GM10266 (cell line): ENCODE data around the gene UTP4.

Source experiments
- DNase-seq: peaks from one replicate; pipeline ENCODE4 v3.0.0; 2012; ENCODE audit errors: extremely low spot score
- TF ChIP-seq, protein P1 (sequence below): IDR thresholded peaks from 2 replicates; pipeline ENCODE4 v1.5.1; 2012; ENCODE audit warnings: mild to moderate bottlenecking, low read depth; ENCODE audit not compliant: control insufficient read depth, insufficient read depth; ENCODE audit errors: missing control alignments

Gene UTP4

DNA sequence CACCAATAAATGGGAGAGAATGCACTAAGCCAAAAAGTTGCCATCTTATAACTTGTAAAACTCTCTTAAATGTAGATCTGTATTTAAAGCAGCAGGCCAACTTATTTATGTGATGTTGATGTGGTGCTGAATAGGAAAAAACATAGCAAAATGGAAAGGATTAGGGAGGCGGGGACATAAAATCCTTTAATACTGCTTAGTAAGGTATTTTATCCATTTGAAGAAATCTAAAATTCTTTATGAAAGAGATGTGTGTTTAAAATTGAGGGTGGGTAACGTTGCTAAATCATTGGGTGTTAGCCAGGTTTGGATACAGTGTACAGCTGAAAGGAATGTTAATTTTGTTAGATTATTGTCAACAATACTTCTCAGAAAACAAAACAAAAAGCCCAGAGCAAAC, 68.8 kb downstream of the UTP4 start:
- TF ChIP-seq, protein P1, sequence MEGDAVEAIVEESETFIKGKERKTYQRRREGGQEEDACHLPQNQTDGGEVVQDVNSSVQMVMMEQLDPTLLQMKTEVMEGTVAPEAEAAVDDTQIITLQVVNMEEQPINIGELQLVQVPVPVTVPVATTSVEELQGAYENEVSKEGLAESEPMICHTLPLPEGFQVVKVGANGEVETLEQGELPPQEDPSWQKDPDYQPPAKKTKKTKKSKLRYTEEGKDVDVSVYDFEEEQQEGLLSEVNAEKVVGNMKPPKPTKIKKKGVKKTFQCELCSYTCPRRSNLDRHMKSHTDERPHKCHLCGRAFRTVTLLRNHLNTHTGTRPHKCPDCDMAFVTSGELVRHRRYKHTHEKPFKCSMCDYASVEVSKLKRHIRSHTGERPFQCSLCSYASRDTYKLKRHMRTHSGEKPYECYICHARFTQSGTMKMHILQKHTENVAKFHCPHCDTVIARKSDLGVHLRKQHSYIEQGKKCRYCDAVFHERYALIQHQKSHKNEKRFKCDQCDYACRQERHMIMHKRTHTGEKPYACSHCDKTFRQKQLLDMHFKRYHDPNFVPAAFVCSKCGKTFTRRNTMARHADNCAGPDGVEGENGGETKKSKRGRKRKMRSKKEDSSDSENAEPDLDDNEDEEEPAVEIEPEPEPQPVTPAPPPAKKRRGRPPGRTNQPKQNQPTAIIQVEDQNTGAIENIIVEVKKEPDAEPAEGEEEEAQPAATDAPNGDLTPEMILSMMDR: no peak
- no peak for DNase-seq

DNA sequence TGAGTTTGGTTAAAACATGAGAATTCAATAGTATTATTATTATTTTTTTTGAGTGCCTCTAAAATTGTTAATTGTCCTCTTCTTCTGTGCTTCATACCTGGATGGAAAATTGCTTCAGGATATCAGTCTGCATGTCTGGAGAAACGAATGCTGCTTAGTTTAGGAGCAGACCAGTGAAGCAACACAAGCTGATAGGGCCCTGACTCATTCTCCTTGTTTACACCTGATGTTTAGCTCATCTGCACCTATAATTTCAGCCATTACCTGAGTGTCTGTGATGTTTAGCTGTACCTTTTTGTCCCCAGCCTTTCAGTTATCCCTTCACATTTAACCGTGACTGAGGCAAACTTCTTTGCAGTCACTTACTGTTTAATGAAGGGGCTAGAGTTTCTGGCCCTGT, 69.3 kb downstream of the UTP4 start:
- no peak for DNase-seq
- TF ChIP-seq, protein P1: no peak

DNA sequence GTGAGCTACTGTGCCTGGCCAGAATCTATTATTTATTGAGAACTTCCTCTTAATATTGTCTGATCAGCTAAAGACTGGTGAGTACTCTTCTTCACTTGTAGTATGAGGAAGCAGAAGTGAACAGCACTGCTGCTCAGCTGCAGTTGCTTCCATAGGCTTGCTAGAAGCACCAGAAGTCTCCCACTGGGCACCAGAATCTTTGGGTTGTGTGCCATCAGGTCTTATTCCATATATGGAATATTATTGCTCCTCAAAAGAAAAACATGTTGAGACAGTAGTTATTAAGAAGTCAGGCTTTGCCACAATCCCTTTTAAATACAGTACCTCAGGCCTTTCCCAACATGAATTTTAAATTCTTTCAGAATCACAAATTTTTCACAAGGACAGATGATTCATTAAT, 71.7 kb downstream of the UTP4 start:
- DNase-seq: no peak
- TF ChIP-seq, protein P1: no peak

DNA sequence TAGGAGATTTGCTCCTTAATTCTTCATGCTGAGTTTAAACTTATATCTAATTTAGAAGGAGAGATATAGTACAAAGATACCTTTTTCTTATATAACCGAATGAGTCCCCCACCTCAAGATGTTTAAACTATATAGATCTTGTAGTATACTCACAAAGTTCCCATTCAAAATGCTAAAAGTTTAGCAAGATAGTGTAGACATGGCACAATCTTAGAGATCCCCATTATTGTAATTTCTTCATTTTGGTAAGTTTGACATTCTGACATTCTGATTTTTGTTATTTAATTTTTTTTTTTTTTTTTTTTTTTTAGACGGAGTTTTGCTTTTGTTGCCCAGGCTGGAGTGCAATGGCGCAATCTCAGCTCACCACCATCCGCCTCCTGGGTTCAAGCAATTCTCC, 77.3 kb downstream of the UTP4 start:
- DNase-seq: no peak
- TF ChIP-seq, protein P1: no peak

DNA sequence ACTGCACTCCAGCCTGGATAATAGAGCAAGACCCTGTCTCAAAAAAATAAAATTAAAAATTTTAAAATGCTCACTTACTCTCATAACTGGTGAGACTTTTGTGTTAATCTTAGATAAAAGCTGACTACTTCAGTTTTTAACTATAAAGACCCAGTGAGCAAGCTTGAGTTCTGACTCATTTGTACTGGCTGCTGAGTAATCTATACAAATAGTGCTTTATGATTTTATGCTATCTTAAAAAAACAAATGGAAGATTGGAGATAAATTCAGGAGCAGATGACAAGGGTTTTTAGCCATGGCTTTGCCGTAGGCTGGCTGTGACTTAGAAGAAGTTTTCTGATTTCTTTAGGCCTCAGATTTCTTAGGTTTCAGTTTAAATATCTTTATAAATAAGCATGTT, 85.0 kb downstream of the UTP4 start:
- DNase-seq: no peak
- TF ChIP-seq, protein P1: no peak
